Activated CD8-positive, alpha-beta memory T cell treated with anti-CD3 and anti-CD28 coated beads for 4 hours (primary cell): ENCODE measurements around the gene SPAG17.

Source experiments
- DNase-seq, 2 donors: peaks; one replicate each; pipeline ENCODE4 v3.0.0-alpha.2; 2020; ENCODE audit warnings: low read depth in 2 of 2

Gene SPAG17

GRCh38 chr1:118118873-118119463, 66.1 kb downstream of the SPAG17 start:
- no peak for DNase-seq

GRCh38 chr1:118118469-118118868, 66.6 kb downstream of the SPAG17 start:
- DNase-seq, result no peak

GRCh38 chr1:118117521-118117920, 67.5 kb downstream of the SPAG17 start:
- DNase-seq, result no peak

DNA sequence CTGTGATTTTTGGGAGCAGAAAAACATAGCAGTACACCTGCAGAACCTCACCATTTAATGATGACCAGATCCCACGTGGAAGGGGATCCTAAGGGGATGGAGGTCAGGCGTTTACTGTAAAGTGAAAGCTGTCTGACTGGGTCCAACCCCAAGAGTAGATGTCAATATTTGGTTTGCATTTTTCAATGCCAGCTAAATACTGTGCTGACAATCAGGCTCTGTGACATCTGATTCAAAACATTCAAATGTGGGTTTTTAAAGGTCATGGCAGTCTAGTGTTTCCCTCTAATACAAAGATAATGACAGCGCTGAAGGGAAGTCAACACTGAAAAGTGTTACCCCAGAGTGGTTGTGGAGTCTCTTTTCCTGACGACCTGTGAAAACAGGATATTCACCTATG, 68.1 kb downstream of the SPAG17 start:
- DNase-seq, result no peak

- DNase-seq, result no peak
Observed at GRCh38 chr1:118116401-118116800, 68.6 kb downstream of the SPAG17 start.

GRCh38 chr1:118115567-118116295, 69.3 kb downstream of the SPAG17 start:
- DNase-seq, result no peak

DNA sequence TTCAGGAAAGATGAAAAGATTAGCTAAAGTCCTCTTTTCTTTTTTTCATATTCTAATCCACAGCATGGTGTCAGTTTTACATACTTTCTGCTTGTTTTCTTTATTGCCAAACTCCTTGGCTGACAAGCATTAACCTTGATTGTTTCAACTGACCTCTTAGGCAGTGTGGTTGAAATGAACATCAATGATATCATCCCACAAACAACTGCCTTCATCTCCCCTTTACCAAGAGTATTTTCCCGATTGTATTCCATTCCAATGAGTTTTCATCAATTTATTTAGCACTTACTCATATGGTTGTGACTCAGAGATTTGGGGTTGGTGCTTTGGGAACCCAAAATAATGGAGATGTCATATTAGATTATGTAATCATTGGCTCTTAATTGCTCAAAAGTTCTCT, 71.8 kb downstream of the SPAG17 start:
- DNase-seq, result no peak

GRCh38 chr1:118110580-118110979, 74.4 kb downstream of the SPAG17 start:
- no peak for DNase-seq

DNA sequence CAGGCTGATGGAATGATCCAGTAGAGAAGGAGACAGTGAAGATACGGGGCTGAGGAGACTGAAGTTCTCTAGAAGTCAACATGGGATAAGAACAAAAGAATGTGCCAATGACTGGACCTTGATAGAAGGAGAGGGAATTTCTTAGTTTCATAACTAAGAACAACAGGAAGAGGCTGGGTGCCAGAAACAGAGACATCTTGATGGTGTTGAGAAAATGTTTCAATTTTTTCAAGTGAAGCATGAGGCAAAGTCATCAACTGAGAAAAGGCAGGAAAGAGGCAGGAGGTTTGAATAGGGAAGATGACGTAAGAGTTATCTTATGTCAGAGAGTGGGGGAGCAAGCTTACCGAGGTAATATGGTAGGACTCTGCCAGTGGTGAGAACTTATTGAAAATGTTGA, 80.1 kb downstream of the SPAG17 start:
- no peak for DNase-seq

- DNase-seq, result no peak
Observed at GRCh38 chr1:118102445-118102844, 82.6 kb downstream of the SPAG17 start.

GRCh38 chr1:118101999-118102398, 83.0 kb downstream of the SPAG17 start:
- DNase-seq, result no peak

DNA sequence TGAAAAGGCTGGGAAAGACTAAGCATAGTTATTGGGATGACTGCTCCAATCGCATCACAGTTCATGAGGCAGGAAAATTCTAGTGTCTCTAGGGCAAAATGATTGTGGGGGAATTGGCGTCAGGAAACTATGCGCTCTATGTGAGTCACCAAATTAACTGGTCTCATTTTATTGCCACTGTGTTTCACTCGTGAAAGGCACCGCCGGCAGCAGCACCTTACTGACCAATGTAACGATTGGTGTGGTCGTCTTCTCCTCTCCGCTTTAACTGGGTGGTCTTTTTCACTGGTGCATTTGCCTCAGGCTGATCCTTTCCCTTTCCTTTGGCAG, 83.5 kb downstream of the SPAG17 start:
- DNase-seq, result no peak

- no peak for DNase-seq
Observed at GRCh38 chr1:118100686-118101514, 84.1 kb downstream of the SPAG17 start.

GRCh38 chr1:118099686-118100085, 85.3 kb downstream of the SPAG17 start:
- no peak for DNase-seq

DNA sequence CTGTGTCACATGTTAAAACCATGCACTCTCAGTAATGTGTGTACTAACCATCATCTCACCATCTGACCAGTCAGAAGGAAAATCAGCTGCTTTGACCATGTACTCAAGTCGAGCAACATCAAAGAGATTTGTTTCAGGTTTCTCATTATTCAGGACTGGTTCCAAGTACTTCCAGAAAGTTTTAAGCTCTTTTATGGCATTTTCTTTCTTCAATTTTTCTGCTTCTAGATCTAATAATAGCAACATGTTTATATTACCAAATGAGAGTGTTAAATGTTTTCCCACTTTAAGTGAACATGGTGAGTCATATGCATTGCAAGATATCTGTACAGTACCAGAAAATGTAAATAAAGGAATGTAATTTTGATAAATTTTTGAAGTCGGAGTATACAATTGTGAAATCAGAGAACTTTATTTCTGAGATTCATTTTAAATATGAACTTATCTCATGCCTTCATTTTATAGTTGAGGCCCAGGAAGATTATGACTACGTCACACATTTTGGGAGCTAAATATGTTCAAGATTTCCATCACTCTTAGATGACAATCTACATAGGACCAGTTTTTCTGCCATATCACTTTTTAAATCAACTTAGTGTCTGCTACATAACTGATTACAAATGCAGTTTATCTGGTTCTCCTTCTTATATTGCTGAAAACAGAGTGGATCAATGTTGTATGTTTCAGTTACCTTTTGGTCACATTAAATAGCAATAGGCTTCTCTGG, 87.2 kb downstream of the SPAG17 start:
- DNase-seq, result no peak

DNA sequence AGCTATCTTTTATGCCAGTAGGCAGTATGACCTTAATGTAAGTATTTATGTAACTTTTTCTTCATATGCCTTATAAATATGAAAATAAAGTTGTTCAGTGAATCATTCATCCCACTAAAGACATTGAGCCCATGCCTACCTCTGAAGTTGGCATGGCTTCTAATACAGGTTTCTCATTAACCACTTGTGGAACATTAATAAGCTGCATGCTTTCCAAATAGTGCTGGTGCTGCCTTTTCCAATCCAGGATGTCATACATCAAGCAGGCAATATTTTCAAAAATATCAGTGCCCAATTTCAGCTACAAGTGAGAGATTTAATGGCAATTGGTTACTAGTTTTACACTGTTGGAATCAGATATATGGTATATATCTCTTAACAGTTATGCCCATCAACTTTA, 92.0 kb downstream of the SPAG17 start:
- DNase-seq, result no peak

GRCh38 chr1:118090130-118090529, 94.9 kb downstream of the SPAG17 start:
- DNase-seq, result no peak

DNA sequence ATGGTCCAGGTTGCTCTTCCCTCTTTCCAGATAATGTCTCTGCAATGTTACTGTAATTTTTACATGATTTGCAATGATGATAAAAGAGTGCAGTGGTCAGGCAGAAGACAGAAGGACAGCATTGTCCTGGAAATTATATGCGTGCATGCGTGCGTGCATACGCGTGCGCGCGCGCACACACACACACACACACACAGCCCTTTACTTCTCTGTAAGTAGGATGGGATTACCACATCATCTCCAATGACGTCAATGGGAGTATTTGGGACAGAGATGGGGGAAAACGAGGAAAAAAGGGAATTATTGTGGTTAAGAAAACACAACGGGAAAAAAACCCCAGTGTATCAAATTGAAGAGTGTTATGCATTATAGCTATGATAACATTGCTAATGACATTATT, 99.7 kb downstream of the SPAG17 start:
- no peak for DNase-seq

DNA sequence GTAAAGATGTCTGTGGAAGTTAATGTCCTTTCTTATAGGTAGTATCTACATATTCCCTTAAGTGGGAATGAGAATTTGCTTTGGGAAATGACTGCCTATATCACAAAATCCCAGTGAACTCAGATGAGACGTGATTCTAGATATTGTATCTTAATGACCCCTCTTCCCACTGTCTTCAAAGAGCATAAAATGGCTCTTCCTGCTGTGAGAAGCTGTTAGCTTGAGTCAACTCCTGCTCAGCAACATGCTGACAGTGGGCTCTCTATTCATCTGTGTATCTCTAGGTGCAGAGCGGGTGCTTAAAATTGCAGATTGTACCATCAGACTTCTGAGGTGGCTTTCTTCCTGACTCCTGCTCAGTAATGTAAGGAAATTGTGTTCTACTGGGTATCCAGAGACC, 100.6 kb downstream of the SPAG17 start:
- no peak for DNase-seq

- no peak for DNase-seq
Observed at GRCh38 chr1:118082984-118083383, 102.0 kb downstream of the SPAG17 start.

- DNase-seq, result no peak
Observed at GRCh38 chr1:118081387-118081786, 103.6 kb downstream of the SPAG17 start.

DNA sequence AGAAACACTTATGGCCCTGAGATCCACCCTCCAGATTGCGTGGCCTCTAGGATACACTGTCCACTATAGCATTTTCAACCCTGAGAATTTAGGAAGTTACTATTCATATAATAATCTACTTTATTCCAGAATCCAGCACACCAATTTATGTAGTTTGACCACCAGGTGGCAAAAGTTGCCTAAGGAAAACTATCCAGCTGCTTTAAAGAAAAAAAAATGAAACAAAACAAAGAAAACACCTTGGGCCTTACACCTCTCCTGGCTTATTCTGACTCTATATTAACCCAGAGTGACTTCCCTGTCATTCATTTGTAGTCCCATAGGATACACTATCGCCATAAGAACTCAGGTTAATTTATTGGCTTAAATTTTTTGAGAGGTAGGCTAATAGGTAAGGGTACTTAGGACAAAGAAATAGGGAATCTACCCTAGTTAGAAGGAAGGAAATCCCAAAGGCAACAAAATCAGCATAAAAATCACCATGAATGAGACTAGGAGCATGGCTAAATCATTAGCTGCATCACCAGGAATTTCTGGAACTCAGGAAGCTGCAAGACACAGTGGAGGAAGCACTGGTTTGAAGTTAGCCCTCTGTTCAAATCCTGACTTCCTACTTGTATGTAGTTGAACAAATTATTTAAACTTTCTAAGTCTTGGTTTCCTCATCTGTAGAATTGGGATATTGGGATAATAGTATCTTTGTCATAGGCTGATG, 107.5 kb downstream of the SPAG17 start:
- no peak for DNase-seq
